Pons (tissue), 1 donor: Measurements from ENCODE around the gene C1QTNF12.

Experiments used
- DNase-seq: peaks from one replicate; pipeline ENCODE4 v3.0.0-alpha.2; 2016; ENCODE audit warnings: low spot score

C1QTNF12 gene, protein sequence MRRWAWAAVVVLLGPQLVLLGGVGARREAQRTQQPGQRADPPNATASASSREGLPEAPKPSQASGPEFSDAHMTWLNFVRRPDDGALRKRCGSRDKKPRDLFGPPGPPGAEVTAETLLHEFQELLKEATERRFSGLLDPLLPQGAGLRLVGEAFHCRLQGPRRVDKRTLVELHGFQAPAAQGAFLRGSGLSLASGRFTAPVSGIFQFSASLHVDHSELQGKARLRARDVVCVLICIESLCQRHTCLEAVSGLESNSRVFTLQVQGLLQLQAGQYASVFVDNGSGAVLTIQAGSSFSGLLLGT

DNA sequence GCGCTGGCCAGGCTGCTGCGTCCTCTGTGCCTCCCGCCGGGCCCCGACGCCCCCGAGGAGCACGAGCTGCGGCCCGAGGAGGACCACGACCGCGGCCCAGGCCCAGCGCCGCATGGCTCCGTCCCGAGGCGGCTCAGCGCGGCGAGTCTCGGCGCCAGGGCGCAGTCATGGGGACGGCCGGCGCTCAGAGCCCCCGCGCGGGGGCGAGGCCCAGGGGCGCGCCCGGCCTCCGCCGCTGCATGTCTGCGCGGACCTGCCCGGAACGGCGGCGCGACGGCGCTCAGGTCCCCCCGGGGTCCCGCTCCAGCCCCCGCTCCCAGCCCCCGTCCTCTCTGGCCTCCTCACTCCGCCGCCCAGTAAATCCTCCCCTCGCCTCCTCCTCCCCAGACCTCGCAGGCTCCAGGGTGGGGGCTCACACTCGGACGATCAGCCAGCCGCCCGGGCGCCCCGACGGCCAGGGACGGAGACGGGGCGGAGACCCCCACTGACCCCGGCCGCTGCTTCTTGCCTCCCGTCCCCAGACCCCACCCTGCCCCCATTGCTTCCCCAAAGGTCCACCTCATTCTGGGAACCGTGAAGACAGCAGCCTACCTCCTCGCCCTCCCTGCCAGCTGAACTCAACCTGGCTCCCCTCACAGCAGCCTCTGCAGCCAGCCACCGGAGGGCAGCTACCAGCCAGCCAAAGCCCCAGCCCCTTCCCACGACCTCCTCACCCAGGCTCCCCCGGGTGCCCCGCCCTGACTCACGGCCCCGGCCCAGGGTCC, at the start of gene C1QTNF12:
Gene C1QTNF12 (minus strand): TSS at position 146 of the 764 bp plus-strand sequence. CDS start 32 bp downstream, at position 114.
- no peak for DNase-seq

GRCh38 chr1:1295154-1295923, 48.8 kb upstream of the C1QTNF12 start:
- no peak for DNase-seq

DNA sequence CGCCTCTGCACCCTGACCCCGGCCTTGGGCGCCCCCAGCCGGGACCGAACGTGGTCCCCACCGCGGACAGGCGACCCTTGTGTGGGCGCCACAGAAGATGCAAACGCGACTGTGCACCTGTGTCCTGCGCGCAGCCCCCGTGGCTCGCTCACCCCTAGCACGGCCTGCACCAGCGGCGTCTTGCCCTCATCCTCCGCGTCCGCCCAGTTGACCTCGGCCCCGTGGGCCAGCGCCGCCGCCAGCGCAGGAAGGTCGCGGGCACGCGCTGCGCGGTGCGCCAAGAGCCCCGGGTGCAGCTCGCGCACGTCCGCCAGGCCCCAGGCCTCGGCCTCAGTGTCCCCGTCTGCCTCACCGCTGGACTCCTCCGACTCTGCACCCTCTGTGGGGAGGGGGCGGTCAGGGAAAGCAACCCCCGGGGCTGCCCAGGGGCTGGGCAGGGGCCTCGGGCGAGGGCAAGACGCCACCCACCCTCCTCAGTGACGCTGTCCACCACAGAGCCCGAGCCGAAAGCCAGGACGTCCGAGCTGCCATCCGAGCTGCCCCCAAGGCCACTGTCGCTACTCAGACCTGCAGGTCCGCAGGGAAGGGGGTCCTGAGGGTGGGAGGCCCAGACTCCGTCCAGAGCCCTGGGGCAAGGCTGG, 47.8 kb upstream of the C1QTNF12 start:
- DNase-seq: no peak

DNA sequence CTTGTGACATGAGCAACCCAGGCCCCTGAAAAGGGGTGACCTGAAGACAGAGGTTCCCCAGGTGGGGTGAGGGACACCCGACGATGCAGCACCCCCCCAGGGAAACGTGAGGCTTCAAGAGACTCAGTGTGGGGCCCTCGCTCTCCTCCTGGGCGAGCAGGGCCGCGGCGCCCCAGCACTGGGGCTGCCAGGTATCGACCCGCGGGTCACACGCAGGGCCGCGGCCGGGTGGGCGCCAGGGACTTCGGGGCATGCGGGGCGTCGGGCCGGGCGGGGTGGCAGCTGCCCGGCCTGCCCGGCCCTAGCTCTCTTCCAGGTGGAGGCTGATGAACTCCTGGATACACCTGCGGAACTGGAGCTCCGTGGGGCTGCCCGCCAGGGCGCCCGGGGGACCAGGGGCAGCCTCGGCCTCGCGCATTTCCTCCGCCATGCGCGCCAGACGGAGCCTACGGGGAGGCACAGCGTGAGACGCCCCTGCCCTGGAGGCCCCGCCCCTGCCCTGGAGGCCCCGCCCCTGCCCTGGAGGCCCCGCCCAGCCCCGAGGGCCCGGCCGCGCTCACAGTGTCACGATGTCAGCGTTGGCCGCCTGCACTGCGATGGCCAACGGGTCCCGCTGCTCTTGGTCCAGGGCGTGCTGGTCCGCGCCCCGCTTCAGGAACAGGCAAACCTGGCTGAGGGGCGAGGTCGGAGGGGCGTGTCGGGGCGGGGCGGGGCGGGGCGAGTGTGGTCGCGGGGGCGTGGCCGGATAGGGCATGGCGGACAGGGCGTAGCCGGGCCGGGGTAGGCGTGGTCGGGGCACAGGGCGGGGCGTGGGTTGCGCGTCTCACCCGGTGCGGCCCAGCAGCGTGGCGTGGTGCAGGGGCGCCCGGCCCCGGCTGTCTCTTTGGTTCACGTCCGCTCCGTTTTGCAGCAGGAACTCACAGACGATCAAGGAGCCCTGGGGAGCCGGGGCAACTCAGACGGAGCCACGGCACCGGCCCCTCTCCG, 47.0 kb upstream of the C1QTNF12 start:
- DNase-seq: no peak

DNA sequence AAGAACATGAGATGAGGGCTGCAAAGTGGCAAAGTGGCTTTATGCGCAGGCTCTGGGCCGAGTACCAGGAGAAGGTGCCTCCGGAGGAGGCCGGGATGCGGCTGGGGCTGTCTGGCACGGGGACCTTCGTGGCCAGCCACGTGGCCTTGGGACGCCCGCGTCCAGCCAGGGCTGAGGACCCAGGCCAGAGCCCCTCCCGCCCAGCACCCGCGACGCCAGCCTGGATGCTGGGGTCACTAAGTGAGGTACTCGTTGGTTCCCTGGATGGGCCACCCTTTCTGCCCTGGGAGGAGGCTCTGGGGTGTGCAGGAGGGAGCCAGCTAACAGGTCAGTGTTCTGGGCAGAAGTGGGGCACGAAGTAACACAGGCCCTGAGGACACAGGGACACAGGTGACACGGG, 46.3 kb upstream of the C1QTNF12 start:
- DNase-seq: no peak

DNA sequence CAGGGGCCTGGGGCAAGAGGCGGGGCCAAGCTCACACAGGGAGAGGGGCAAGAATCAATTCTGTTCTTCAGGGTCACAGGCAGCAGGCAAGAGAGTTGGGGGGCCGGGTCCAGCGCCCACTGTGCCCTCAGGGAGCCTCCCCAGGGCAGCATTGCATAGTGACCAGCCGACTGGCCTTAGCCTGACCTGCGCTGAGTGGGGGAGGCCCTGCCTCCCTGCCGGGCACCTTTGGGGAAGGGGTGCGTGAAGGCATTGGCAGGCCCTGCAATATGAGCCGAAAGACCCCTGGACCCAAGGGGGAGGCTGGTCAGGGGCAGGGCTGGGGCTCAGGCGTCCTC, 45.9 kb upstream of the C1QTNF12 start:
- DNase-seq: no peak

DNA sequence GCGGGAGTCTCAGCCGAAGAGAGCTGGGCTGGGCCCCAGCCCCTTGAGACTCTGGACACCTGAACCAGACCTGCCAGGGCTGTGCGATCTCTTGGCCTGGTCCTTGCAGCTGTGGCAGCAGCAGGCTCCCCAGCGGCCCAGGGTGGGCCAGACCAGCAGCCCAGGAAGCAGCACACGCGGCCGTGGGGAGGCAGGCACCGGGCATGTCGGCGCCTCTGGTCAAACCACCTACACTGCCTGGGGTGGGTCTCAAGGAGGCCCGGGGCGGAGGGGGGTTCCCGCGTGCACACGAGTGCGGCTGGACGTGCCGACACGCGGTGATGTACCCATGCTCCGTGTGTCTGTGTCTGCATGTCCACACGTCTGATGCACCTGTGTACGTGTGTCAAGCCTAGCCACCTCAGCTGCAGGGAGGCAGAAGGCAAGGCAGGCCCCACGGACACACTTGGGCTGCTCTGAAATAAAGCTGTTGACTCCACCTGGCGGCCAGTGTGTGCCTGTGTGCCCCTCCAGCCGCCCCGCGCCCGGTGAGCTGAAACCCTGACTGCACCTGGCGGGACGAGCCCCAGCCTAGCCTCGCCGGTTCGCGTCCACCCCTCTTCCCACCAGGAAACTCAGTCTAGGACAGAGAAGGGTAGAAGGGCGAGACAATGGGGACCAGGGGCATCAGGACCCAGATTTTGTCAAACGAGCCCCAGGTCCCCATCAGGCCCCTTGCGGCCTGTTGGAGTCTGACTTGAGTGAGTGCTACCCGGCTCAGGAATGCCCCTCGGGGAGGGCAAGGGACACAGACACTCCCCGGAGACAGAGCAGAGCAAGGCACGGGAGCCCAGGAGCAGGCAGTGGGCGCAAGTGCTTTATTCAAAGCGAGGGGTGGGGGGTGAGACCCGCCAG, 45.3 kb upstream of the C1QTNF12 start:
- no peak for DNase-seq

GRCh38 chr1:1291023-1291528, 44.6 kb upstream of the C1QTNF12 start:
- no peak for DNase-seq

DNA sequence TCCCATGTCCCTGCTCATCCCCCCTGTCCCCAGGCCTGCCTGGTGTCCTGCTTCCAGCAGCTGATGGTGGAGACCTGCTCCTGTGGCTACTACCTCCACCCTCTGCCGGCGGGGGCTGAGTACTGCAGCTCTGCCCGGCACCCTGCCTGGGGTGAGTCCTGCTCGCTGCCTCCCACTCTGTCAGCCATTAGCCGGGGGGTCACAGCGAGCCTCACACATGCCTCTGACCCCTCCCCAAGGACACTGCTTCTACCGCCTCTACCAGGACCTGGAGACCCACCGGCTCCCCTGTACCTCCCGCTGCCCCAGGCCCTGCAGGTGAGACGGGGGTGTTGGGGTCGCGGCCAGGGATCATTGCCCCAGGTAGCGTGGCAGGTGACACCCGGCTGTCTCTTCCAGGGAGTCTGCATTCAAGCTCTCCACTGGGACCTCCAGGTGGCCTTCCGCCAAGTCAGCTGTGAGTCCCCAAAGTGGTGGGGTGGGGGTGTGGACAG, 43.8 kb upstream of the C1QTNF12 start:
- no peak for DNase-seq

- no peak for DNase-seq
Measured at GRCh38 chr1:1287288-1288110, 41.0 kb upstream of the C1QTNF12 start.

GRCh38 chr1:1286313-1287261, 40.1 kb upstream of the C1QTNF12 start:
- no peak for DNase-seq

- DNase-seq: no peak
Measured at GRCh38 chr1:1285611-1286311, 39.2 kb upstream of the C1QTNF12 start.

GRCh38 chr1:1285102-1285571, 38.6 kb upstream of the C1QTNF12 start:
- DNase-seq: no peak

DNA sequence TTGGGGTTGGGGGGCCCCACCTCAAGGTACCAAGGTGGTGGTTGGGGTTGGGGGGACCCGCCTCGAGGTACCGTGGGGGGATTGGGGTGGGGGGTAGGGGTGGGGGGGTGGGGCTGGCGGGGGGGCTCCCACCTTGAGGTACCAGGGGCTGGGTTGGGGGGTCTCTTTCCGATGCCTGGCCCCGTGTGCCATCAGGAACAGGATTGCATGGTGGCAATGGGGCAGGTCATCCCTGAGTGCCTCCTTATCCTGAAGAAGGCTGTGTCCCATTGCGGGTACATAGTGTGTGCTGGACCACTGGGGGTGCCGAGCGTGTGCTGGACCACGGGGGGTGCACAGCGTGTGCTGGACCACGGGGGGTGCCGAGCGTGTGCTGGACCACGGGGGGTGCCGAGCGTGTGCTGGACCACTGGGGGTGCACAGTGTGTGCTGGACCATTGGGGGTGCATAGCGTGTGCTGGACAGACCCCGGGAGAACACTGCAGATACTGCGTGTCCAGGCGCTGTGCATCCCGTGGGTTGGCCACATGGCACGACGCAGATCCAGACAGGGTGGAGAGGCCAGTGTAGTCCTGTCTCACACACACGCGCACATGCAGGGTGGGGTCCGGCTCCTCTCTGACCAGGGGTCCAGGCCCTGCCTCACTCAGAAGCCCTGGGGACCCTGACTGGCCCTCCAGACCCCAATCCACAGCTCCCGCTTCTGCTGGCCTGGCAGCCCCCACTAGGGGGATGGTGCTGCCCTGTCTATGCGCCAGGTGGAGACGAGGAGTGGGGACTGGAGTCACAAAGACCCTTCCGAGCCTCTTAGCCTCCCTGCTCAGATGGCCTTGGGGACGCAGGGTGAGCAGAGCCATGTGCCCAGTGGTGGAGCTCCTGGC, 37.9 kb upstream of the C1QTNF12 start:
- DNase-seq: no peak

DNA sequence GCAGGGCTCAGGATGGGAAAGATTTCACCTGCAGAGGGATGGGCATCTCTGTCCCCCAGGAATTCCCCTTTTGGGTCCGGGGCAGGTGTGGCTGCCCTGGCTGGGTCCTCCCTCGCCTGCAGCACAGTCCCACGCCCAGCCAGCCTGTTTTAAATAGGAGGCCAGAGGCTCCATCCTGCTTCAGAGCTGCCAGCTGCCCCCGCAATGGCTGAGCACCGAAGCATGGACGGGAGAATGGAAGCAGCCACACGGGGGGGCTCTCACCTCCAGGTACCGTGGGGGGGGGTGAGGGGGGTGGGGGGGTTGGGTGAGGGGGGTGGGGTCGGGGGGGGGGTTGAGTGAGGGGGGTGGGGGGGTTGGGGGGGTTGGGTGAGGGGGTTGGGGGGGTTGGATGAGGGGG, 37.3 kb upstream of the C1QTNF12 start:
- DNase-seq: no peak

- no peak for DNase-seq
Measured at GRCh38 chr1:1282998-1283397, 36.5 kb upstream of the C1QTNF12 start.
